ENCODE measurements around the gene PPM1K. TPM values are rescaled to one million over a fixed set of nuclear protein-coding genes. Genes with fewer than 3 reads are reported as not detected.

Gene PPM1K
- total and polyA plus RNA-seq, 2 experiments from 2014 or later: 9.1 to 12.0 TPM

DNA sequence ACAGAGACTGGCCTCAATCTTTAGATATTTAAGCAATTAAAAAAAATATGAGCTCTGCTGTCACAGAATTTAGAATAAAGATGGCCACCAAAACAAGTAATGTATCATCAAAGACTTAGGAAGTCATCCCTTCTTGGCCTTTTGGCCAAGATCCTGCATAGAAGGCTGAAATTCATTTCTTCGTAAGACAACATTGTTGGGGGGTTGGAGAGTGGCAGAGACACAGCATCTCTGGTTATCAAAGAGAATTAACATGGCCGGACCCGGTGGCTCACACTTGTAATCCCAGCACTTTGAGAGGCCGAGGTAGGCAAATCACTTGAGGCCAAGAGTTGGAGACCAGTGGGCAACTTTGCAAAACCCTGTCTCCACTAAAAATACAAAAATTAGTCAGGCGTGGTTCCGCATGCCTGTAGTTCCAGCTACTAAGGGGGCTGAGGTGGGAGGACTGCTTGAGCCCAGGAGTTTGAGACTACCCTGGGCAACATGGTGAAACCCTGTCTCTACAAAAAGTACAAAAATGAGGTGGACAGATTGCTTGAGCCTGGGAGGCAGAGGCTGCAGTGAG is 4.0 kb downstream of the PPM1K start:
- Mint-ChIP-seq H3K27me3 (ENCODE audit: insufficient read depth, low read depth, poor library complexity) (peaks cover 17% of the 10 kb centered on the region), H3K27ac (no peak overlapping the region), H3K4me1 (peaks cover 30% of the 10 kb centered on the region), H3K36me3 (ENCODE audit: low read depth) (peaks cover 33% of the 10 kb centered on the region), H3K4me3 (no peak overlapping the region), H3K9me3 (peaks cover 20% of the 10 kb centered on the region)
- Histone ChIP-seq H3K36me3 (ENCODE audit: insufficient read depth) (0 out of 2 replicates have a peak, but pooled peaks cover 6% of the 10 kb centered on the region), H2AFZ (no peak overlapping the region), H4K20me1 (replicated peaks; ENCODE audit: insufficient read depth) (peaks cover 3% of the 10 kb centered on the region), H3K9me2 (ENCODE audit: insufficient read depth) (0 out of 2 replicates have a peak, but pooled peaks cover 4% of the 10 kb centered on the region), H3K4me3 (no peak overlapping the region), H3K4me2 (no peak overlapping the region), H3K27ac (ENCODE audit: low read depth) (no peak overlapping the region), H3K27me3 (ENCODE audit: insufficient read depth) (peaks cover 21% of the 10 kb centered on the region), H3K79me2 (replicated peaks; ENCODE audit: insufficient read depth) (peaks cover 4% of the 10 kb centered on the region), H3K4me1 (ENCODE audit: insufficient read depth) (peaks cover 13% of the 10 kb centered on the region), H3F3A (replicated peaks; ENCODE audit: low read depth) (peaks cover 8% of the 10 kb centered on the region; the same call in 1 of the 2 replicates)
- DNase-seq (ENCODE audit: low spot score) (no peak), ATAC-seq (no peak)
- TF ChIP-seq, protein P1, sequence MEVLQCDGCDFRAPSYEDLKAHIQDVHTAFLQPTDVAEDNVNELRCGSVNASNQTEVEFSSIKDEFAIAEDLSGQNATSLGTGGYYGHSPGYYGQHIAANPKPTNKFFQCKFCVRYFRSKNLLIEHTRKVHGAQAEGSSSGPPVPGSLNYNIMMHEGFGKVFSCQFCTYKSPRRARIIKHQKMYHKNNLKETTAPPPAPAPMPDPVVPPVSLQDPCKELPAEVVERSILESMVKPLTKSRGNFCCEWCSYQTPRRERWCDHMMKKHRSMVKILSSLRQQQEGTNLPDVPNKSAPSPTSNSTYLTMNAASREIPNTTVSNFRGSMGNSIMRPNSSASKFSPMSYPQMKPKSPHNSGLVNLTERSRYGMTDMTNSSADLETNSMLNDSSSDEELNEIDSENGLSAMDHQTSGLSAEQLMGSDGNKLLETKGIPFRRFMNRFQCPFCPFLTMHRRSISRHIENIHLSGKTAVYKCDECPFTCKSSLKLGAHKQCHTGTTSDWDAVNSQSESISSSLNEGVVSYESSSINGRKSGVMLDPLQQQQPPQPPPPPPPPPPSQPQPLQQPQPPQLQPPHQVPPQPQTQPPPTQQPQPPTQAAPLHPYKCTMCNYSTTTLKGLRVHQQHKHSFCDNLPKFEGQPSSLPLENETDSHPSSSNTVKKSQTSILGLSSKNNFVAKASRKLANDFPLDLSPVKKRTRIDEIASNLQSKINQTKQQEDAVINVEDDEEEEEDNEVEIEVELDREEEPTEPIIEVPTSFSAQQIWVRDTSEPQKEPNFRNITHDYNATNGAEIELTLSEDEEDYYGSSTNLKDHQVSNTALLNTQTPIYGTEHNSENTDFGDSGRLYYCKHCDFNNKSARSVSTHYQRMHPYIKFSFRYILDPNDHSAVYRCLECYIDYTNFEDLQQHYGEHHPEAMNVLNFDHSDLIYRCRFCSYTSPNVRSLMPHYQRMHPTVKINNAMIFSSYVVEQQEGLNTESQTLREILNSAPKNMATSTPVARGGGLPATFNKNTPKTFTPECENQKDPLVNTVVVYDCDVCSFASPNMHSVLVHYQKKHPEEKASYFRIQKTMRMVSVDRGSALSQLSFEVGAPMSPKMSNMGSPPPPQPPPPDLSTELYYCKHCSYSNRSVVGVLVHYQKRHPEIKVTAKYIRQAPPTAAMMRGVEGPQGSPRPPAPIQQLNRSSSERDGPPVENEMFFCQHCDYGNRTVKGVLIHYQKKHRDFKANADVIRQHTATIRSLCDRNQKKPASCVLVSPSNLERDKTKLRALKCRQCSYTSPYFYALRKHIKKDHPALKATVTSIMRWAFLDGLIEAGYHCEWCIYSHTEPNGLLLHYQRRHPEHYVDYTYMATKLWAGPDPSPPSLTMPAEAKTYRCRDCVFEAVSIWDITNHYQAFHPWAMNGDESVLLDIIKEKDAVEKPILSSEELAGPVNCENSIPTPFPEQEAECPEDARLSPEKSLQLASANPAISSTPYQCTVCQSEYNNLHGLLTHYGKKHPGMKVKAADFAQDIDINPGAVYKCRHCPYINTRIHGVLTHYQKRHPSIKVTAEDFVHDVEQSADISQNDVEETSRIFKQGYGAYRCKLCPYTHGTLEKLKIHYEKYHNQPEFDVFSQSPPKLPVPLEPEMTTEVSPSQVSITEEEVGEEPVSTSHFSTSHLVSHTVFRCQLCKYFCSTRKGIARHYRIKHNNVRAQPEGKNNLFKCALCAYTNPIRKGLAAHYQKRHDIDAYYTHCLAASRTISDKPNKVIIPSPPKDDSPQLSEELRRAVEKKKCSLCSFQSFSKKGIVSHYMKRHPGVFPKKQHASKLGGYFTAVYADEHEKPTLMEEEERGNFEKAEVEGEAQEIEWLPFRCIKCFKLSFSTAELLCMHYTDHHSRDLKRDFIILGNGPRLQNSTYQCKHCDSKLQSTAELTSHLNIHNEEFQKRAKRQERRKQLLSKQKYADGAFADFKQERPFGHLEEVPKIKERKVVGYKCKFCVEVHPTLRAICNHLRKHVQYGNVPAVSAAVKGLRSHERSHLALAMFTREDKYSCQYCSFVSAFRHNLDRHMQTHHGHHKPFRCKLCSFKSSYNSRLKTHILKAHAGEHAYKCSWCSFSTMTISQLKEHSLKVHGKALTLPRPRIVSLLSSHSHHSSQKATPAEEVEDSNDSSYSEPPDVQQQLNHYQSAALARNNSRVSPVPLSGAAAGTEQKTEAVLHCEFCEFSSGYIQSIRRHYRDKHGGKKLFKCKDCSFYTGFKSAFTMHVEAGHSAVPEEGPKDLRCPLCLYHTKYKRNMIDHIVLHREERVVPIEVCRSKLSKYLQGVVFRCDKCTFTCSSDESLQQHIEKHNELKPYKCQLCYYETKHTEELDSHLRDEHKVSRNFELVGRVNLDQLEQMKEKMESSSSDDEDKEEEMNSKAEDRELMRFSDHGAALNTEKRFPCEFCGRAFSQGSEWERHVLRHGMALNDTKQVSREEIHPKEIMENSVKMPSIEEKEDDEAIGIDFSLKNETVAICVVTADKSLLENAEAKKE (CRISPR knock-in tag; IDR thresholded peaks at IDR 0.05): no peak
- TF ChIP-seq EZH2phosphoT487 (IDR thresholded peaks at IDR 0.05; ENCODE audit: unreplicated experiment): no peak
- TF ChIP-seq ZNF114 (CRISPR knock-in tag; IDR thresholded peaks at IDR 0.05): no peak
- TF ChIP-seq POLR2AphosphoS5 (IDR thresholded peaks at IDR 0.05; ENCODE audit: low read depth): no peak
- TF ChIP-seq, protein P2, sequence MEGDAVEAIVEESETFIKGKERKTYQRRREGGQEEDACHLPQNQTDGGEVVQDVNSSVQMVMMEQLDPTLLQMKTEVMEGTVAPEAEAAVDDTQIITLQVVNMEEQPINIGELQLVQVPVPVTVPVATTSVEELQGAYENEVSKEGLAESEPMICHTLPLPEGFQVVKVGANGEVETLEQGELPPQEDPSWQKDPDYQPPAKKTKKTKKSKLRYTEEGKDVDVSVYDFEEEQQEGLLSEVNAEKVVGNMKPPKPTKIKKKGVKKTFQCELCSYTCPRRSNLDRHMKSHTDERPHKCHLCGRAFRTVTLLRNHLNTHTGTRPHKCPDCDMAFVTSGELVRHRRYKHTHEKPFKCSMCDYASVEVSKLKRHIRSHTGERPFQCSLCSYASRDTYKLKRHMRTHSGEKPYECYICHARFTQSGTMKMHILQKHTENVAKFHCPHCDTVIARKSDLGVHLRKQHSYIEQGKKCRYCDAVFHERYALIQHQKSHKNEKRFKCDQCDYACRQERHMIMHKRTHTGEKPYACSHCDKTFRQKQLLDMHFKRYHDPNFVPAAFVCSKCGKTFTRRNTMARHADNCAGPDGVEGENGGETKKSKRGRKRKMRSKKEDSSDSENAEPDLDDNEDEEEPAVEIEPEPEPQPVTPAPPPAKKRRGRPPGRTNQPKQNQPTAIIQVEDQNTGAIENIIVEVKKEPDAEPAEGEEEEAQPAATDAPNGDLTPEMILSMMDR (conservative IDR thresholded peaks at IDR 0.05; ENCODE audit: low read depth in 2 of 2): no peak
- no peak for TF ChIP-seq NANOG (IDR thresholded peaks at IDR 0.05; ENCODE audit: borderline replicate concordance)
- TF ChIP-seq EZH2 (IDR thresholded peaks at IDR 0.05; ENCODE audit: low read depth, unreplicated experiment): no peak
- TF ChIP-seq CREB1 (CRISPR knock-in tag; IDR thresholded peaks at IDR 0.05; ENCODE audit: low read depth): no peak
- no peak for TF ChIP-seq JUNB (IDR thresholded peaks at IDR 0.05; ENCODE audit: unreplicated experiment)
- TF ChIP-seq, protein P3, sequence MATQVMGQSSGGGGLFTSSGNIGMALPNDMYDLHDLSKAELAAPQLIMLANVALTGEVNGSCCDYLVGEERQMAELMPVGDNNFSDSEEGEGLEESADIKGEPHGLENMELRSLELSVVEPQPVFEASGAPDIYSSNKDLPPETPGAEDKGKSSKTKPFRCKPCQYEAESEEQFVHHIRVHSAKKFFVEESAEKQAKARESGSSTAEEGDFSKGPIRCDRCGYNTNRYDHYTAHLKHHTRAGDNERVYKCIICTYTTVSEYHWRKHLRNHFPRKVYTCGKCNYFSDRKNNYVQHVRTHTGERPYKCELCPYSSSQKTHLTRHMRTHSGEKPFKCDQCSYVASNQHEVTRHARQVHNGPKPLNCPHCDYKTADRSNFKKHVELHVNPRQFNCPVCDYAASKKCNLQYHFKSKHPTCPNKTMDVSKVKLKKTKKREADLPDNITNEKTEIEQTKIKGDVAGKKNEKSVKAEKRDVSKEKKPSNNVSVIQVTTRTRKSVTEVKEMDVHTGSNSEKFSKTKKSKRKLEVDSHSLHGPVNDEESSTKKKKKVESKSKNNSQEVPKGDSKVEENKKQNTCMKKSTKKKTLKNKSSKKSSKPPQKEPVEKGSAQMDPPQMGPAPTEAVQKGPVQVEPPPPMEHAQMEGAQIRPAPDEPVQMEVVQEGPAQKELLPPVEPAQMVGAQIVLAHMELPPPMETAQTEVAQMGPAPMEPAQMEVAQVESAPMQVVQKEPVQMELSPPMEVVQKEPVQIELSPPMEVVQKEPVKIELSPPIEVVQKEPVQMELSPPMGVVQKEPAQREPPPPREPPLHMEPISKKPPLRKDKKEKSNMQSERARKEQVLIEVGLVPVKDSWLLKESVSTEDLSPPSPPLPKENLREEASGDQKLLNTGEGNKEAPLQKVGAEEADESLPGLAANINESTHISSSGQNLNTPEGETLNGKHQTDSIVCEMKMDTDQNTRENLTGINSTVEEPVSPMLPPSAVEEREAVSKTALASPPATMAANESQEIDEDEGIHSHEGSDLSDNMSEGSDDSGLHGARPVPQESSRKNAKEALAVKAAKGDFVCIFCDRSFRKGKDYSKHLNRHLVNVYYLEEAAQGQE (IDR thresholded peaks at IDR 0.05; ENCODE audit: unreplicated experiment): no peak
- no peak for TF ChIP-seq ZNF331 (CRISPR knock-in tag; IDR thresholded peaks at IDR 0.05; ENCODE audit: low read depth)
- no peak for TF ChIP-seq STAT1 (IDR thresholded peaks at IDR 0.05; ENCODE audit: unreplicated experiment)

All from GM23338 (cell line).